GM19372 (cell line): ENCODE measurements around the gene TMEM151B.

Experiments
- ATAC-seq: cut with Tn5 transposase; IDR thresholded peaks from one replicate; pipeline ENCODE4 v1.9.1; 2021; ENCODE audit warnings: mild to moderate bottlenecking, low read depth, moderate library complexity; ENCODE audit not compliant: unreplicated experiment

TMEM151B gene

GRCh38 chr6:44275749-44276648 is 5.7 kb downstream of the TMEM151B start:
- no peak for ATAC-seq

GRCh38 chr6:44276667-44277640 is 6.7 kb downstream of the TMEM151B start:
- no peak for ATAC-seq

- no peak for ATAC-seq
Measured at GRCh38 chr6:44277763-44278162, 7.5 kb downstream of the TMEM151B start.

- no peak for ATAC-seq
Measured at GRCh38 chr6:44278315-44278714, 8.1 kb downstream of the TMEM151B start.

GRCh38 chr6:44278774-44279697 is 8.8 kb downstream of the TMEM151B start:
- no peak for ATAC-seq

GRCh38 chr6:44284121-44284520 is 13.9 kb downstream of the TMEM151B start:
- no peak for ATAC-seq

GRCh38 chr6:44284867-44285266 is 14.6 kb downstream of the TMEM151B start:
- ATAC-seq: no peak

GRCh38 chr6:44285552-44286284 is 15.5 kb downstream of the TMEM151B start:
- no peak for ATAC-seq

- ATAC-seq: no peak
Measured at GRCh38 chr6:44286285-44286565, 16.0 kb downstream of the TMEM151B start.

- ATAC-seq: no peak
Measured at GRCh38 chr6:44286747-44287146, 16.5 kb downstream of the TMEM151B start.

- no peak for ATAC-seq
Measured at GRCh38 chr6:44289726-44290260, 19.5 kb downstream of the TMEM151B start.

- no peak for ATAC-seq
Measured at GRCh38 chr6:44291841-44292240, 21.6 kb downstream of the TMEM151B start.

- no peak for ATAC-seq
Measured at GRCh38 chr6:44292661-44293365, 22.6 kb downstream of the TMEM151B start.

- ATAC-seq: no peak
Measured at GRCh38 chr6:44294832-44295791, 24.9 kb downstream of the TMEM151B start.

- ATAC-seq: no peak
Measured at GRCh38 chr6:44297063-44298038, 27.1 kb downstream of the TMEM151B start.

GRCh38 chr6:44298055-44298803 is 28.0 kb downstream of the TMEM151B start:
- ATAC-seq: no peak
